SU-DHL-6 (cell line): ENCODE data around the gene DGKB.

Experiments used
- H2AFZ ChIP-seq: fragments of 200-600 bp; sonication (generic); 2 replicates; pipeline ENCODE4 v1.6.1; 2014; ENCODE audit warnings: low read depth, mild to moderate bottlenecking, moderate library complexity, mixed read lengths, antibody characterized with exemption, low read length; ENCODE audit not compliant: severe bottlenecking
- H3F3A ChIP-seq: fragments of 200-600 bp; shearing (Covaris generic); 2 replicates; pipeline ENCODE4 v1.6.0; 2016; ENCODE audit warnings: antibody characterized with exemption, mild to moderate bottlenecking; ENCODE audit not compliant: insufficient read depth
- H3K27ac ChIP-seq: fragments of 200-600 bp; sonication (generic); 2 replicates; pipeline ENCODE4 v1.5.1; 2016; ENCODE audit warnings: low read depth, mild to moderate bottlenecking, low read length, moderate library complexity, mixed read lengths
- H3K27me3 ChIP-seq: fragments of 200-600 bp; sonication (generic), shearing (Covaris generic); 2 replicates; pipeline ENCODE4 v1.6.0; 2014; ENCODE audit warnings: mild to moderate bottlenecking, low read length
- H3K36me3 ChIP-seq: fragments of 200-600 bp; sonication (generic); 2 replicates; pipeline ENCODE4 v1.6.1; 2014; ENCODE audit warnings: mild to moderate bottlenecking, low read length, mixed read lengths
- H3K4me2 ChIP-seq: fragments of 300-600, 200-600 bp; shearing (Covaris generic), sonication (generic); 2 replicates; pipeline ENCODE4 v1.6.0; 2014; ENCODE audit warnings: low read length, low read depth, mild to moderate bottlenecking; ENCODE audit not compliant: poor library complexity, severe bottlenecking
- H3K4me3 ChIP-seq: fragments of 200-600 bp; sonication (generic); 2 replicates; pipeline ENCODE4 v1.5.1; 2014; ENCODE audit warnings: antibody characterized with exemption, low read length, mild to moderate bottlenecking, mixed read lengths; ENCODE audit not compliant: insufficient read depth, poor library complexity, severe bottlenecking
- H3K79me2 ChIP-seq: fragments of 200-600 bp; sonication (generic); 2 replicates; pipeline ENCODE4 v1.6.1; 2014; ENCODE audit warnings: mild to moderate bottlenecking, low read length, moderate library complexity; ENCODE audit not compliant: insufficient read depth
- H3K9ac ChIP-seq: fragments of 200-600 bp; sonication (generic); 2 replicates; pipeline ENCODE4 v1.7.0; 2014; ENCODE audit warnings: mild to moderate bottlenecking, low read length
- H3K9me2 ChIP-seq: fragments of 200-600 bp; sonication (generic); replicated peaks from 2 replicates; pipeline ENCODE4 v1.6.1; 2014; ENCODE audit warnings: low read length; ENCODE audit not compliant: insufficient read depth
- H3K9me3 ChIP-seq: fragments of 200-600 bp; sonication (generic); 2 replicates; pipeline ENCODE4 v1.6.1; 2014; ENCODE audit warnings: low read length, mixed read lengths; ENCODE audit not compliant: insufficient read depth
- H4K20me1 ChIP-seq: fragments of 200-600 bp; sonication (generic); 2 replicates; pipeline ENCODE4 v1.6.1; 2014; ENCODE audit warnings: low read depth, mild to moderate bottlenecking, antibody characterized with exemption, low read length, moderate library complexity, mixed read lengths
- EZH2phosphoT487 ChIP-seq: fragments of 200-600 bp; sonication (generic), shearing (Covaris generic); conservative IDR thresholded peaks from 2 replicates; pipeline ENCODE4 v1.6.1; 2018; ENCODE audit warnings: mild to moderate bottlenecking, antibody characterized with exemption, low read length, moderate library complexity, mixed read lengths
- TF ChIP-seq, protein P1 (sequence below): fragments of 200-600 bp; sonication (generic); IDR thresholded peaks from one replicate; pipeline ENCODE4 v1.5.1; 2017; ENCODE audit warnings: antibody characterized with exemption, mild to moderate bottlenecking, low read length, moderate library complexity; ENCODE audit not compliant: insufficient read depth, poor library complexity, severe bottlenecking

The DGKB gene

DNA sequence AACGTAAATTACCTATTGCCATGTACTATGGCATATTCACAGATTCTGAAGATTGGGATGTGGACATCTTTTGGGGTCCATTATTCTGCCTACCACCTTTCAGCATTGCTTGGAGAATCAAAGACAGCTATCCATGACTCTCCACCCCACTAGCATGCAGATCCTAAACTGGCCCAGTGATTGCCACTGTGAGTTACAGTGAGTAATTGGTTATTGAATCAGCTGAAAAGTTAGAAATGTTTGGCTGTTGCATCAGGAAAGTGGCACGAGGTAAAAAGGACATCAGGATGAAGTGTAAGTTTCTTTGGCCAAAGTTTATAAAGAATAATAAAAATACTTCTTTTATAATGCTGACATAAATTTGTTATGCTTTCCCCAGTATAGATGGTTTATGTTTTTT is 764.9 kb downstream of the DGKB start:
- Histone ChIP-seq H3K79me2 (no peaks in the 10 kb centered on the region), H3K9me3 (no peaks in the 10 kb centered on the region), H3K4me3 (no peak overlapping the region), H3K9ac (no peak overlapping the region), H3K4me2 (no peak overlapping the region), H3K27me3 (no peaks in the 10 kb centered on the region), H3K9me2 (no peaks in the 10 kb centered on the region), H3F3A (no peaks in the 10 kb centered on the region), H3K27ac (no peak overlapping the region), H2AFZ (no peak overlapping the region), H4K20me1 (no peaks in the 10 kb centered on the region), H3K36me3 (no peaks in the 10 kb centered on the region)
- TF ChIP-seq EZH2phosphoT487 = no peak
- TF ChIP-seq, protein P1, sequence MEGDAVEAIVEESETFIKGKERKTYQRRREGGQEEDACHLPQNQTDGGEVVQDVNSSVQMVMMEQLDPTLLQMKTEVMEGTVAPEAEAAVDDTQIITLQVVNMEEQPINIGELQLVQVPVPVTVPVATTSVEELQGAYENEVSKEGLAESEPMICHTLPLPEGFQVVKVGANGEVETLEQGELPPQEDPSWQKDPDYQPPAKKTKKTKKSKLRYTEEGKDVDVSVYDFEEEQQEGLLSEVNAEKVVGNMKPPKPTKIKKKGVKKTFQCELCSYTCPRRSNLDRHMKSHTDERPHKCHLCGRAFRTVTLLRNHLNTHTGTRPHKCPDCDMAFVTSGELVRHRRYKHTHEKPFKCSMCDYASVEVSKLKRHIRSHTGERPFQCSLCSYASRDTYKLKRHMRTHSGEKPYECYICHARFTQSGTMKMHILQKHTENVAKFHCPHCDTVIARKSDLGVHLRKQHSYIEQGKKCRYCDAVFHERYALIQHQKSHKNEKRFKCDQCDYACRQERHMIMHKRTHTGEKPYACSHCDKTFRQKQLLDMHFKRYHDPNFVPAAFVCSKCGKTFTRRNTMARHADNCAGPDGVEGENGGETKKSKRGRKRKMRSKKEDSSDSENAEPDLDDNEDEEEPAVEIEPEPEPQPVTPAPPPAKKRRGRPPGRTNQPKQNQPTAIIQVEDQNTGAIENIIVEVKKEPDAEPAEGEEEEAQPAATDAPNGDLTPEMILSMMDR = no peak

DNA sequence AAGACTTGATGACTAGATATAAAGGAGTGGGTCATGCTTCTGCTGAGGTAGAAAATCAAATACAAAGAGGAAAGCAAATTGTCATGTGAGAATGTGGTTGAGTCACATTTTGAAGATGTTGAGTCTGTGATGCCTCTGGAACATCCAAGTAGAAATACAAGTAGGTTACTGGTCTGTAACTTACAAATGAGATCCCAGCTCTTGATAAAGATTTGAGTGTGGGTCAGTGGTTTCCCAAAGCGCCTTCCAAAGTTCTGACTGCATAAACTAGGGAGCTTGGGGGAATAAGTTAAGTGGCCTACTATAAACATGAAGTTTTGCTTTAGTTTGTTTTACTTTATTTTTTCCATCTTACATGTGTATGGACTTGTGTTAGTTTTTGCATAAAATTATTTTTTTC is 768.8 kb downstream of the DGKB start:
- Histone ChIP-seq H4K20me1 (no peaks in the 10 kb centered on the region), H3K9me3 (no peaks in the 10 kb centered on the region), H3K36me3 (no peaks in the 10 kb centered on the region), H3F3A (no peaks in the 10 kb centered on the region), H3K4me3 (no peak overlapping the region), H3K27me3 (no peaks in the 10 kb centered on the region), H3K27ac (no peak overlapping the region), H3K4me2 (no peak overlapping the region), H3K9ac (no peak overlapping the region), H2AFZ (no peak overlapping the region), H3K9me2 (no peaks in the 10 kb centered on the region), H3K79me2 (no peaks in the 10 kb centered on the region)
- no peak for TF ChIP-seq EZH2phosphoT487
- TF ChIP-seq, protein P1 = no peak

DNA sequence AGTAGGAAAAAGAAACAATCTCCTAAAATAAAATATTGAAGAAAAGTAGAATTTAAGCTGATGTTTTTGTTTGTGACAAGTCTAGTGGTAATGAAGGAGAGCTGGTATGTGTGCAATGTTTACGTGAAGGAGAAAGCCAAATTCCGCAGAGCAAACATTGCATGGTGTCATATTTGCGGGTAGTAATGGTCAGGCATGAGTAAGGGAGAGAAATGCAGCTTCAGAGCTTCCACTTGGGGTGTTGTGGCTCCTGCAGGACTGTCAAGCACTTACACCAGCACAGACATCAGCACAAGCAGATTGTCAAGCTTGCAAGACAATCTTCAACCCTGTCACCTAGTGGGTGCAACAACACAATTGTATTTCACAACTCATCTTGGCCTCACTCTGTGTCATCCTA is 776.6 kb downstream of the DGKB start:
- H3F3A ChIP-seq = no peaks in the 10 kb centered on the region
- no peak overlapping the region for H3K9ac ChIP-seq
- H2AFZ ChIP-seq = no peak overlapping the region
- H4K20me1 ChIP-seq = no peaks in the 10 kb centered on the region
- H3K4me2 ChIP-seq = no peak overlapping the region
- H3K27ac ChIP-seq = no peak overlapping the region
- H3K9me2 ChIP-seq = no peaks in the 10 kb centered on the region
- no peak for TF ChIP-seq EZH2phosphoT487
- TF ChIP-seq, protein P1 = no peak
- no peak overlapping the region for H3K4me3 ChIP-seq
- no peaks in the 10 kb centered on the region for H3K79me2 ChIP-seq
- H3K36me3 ChIP-seq = no peaks in the 10 kb centered on the region
- H3K9me3 ChIP-seq = no peaks in the 10 kb centered on the region
- no peaks in the 10 kb centered on the region for H3K27me3 ChIP-seq

DNA sequence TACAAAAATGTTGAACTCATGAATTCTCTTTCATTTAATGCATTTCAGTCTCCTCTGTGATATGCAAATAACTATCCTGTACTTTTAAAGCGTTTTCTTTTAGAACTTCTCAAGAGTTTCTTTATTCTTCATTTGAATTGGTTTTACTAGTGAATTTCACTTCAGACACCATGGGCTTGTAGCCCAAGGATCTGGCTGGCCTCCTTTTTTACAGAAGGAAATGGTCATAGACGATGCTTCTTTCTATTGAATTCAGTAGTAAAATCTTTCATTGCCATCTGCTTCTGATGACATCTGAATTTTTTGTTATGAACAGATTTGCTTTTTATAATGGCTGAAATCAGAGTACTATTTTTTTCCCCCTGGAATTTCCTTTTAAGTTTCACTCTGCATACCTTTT is 777.8 kb downstream of the DGKB start:
- Histone ChIP-seq H3K27me3 (no peaks in the 10 kb centered on the region), H3K4me2 (no peak overlapping the region), H3K36me3 (no peaks in the 10 kb centered on the region), H3K9ac (no peak overlapping the region), H3K4me3 (no peak overlapping the region), H3F3A (no peaks in the 10 kb centered on the region), H3K9me3 (no peaks in the 10 kb centered on the region), H3K79me2 (no peaks in the 10 kb centered on the region), H3K27ac (no peak overlapping the region), H3K9me2 (no peaks in the 10 kb centered on the region), H2AFZ (no peak overlapping the region), H4K20me1 (no peaks in the 10 kb centered on the region)
- TF ChIP-seq, protein P1 = no peak
- TF ChIP-seq EZH2phosphoT487 = no peak
